Calu3 (cell line): ENCODE results near the gene TMEM121. TPM values are rescaled to one million over a fixed set of nuclear protein-coding genes. Genes with fewer than 3 reads are reported as not detected.
"Not testable (repeated sequence)": the region's sequence is repeated elsewhere in the genome, so short reads cannot be mapped to it uniquely, and the experiment has no call there.

ENCODE experiments used
- BruUV-seq: library from RNA; stranded (reverse); fragments of 400-500 nt; replicated peaks from 2 replicates; lab custom pipeline; 2021; lab: Mats Ljungman, UMichigan
- CTCF ChIA-PET: fragments of 300-600 bp; sonication (Branson Sonifier 250); formaldehyde crosslinking; loops from one replicate; lab custom pipeline; 2022; ENCODE audit warnings: antibody characterized with exemption; lab: Charles Lee
- DNase-seq: peaks from one replicate; pipeline ENCODE4 v3.0.0; 2022
- H3K27ac Mint-ChIP-seq: one replicate; pipeline ENCODE4 v1.8.0; 2022; ENCODE audit warnings: mixed read lengths; ENCODE audit not compliant: unreplicated experiment
- H3K27me3 Mint-ChIP-seq: one replicate; pipeline ENCODE4 v1.8.0; 2022; ENCODE audit warnings: mixed read lengths; ENCODE audit not compliant: unreplicated experiment
- H3K36me3 Mint-ChIP-seq: one replicate; pipeline ENCODE4 v1.8.0; 2022; ENCODE audit warnings: mild to moderate bottlenecking, moderate library complexity, mixed read lengths; ENCODE audit not compliant: insufficient read depth, unreplicated experiment
- H3K4me1 Mint-ChIP-seq: one replicate; pipeline ENCODE4 v1.8.0; 2022; ENCODE audit warnings: mild to moderate bottlenecking, low read depth, mixed read lengths; ENCODE audit not compliant: unreplicated experiment
- H3K4me3 Mint-ChIP-seq: one replicate; pipeline ENCODE4 v1.8.0; 2022; ENCODE audit warnings: mild to moderate bottlenecking, low read depth, moderate library complexity, mixed read lengths; ENCODE audit not compliant: unreplicated experiment
- H3K9me3 Mint-ChIP-seq: one replicate; pipeline ENCODE4 v1.8.0; 2022; ENCODE audit warnings: low read depth, mixed read lengths; ENCODE audit not compliant: unreplicated experiment
- intact Hi-C: fragments of 100-400 bp; cut with micrococcal nuclease; formaldehyde crosslinking; loops from one replicate; pipeline ENCODE4 v1.10.0; 2022; ENCODE audit not compliant: unreplicated experiment
- total RNA-seq: library from RNA; stranded (reverse); gene quantifications from 2 replicates; pipeline ENCODE4 v1.2.3, GENCODE V29; 2022
- TF ChIP-seq, protein P1 (sequence below): fragments of 200-600 bp; IDR thresholded peaks from one replicate; pipeline ENCODE4 v1.8.0; 2022; ENCODE audit warnings: antibody characterized with exemption; ENCODE audit not compliant: unreplicated experiment

TMEM121 gene
- total RNA-seq, 1 experiment from 2014 or later: 0.38 TPM

- DNase-seq, H3K36me3 Mint-ChIP-seq, H3K4me3 Mint-ChIP-seq, BruUV-seq, H3K27ac Mint-ChIP-seq, intact Hi-C loops, H3K9me3 Mint-ChIP-seq, H3K4me1 Mint-ChIP-seq, CTCF ChIA-PET: not testable (repeated sequence)
- peaks cover 23% of the 10 kb centered on the region for H3K27me3 Mint-ChIP-seq
These were observed 33.8 kb downstream of the TMEM121 start for GRCh38 chr14:105560048-105560669.

GRCh38 chr14:105561345-105561744 is 35.0 kb downstream of the TMEM121 start:
- H3K4me1 Mint-ChIP-seq, H3K4me3 Mint-ChIP-seq, H3K9me3 Mint-ChIP-seq, CTCF ChIA-PET, H3K27ac Mint-ChIP-seq, DNase-seq, H3K36me3 Mint-ChIP-seq, BruUV-seq, intact Hi-C loops: not testable (repeated sequence)
- H3K27me3 Mint-ChIP-seq: peaks cover 11% of the 10 kb centered on the region

GRCh38 chr14:105562713-105563346 is 36.4 kb downstream of the TMEM121 start:
- no peak for DNase-seq
- CTCF ChIA-PET: no interaction called here
- Mint-ChIP-seq H3K4me1 (no peaks in the 10 kb centered on the region), H3K27me3 (no peaks in the 10 kb centered on the region), H3K9me3 (no peaks in the 10 kb centered on the region), H3K4me3 (no peak overlapping the region), H3K27ac (no peak overlapping the region), H3K36me3 (no peaks in the 10 kb centered on the region)
- intact Hi-C loops: no loop called here
- BruUV-seq: no TSS peak
- TF ChIP-seq, protein P1, sequence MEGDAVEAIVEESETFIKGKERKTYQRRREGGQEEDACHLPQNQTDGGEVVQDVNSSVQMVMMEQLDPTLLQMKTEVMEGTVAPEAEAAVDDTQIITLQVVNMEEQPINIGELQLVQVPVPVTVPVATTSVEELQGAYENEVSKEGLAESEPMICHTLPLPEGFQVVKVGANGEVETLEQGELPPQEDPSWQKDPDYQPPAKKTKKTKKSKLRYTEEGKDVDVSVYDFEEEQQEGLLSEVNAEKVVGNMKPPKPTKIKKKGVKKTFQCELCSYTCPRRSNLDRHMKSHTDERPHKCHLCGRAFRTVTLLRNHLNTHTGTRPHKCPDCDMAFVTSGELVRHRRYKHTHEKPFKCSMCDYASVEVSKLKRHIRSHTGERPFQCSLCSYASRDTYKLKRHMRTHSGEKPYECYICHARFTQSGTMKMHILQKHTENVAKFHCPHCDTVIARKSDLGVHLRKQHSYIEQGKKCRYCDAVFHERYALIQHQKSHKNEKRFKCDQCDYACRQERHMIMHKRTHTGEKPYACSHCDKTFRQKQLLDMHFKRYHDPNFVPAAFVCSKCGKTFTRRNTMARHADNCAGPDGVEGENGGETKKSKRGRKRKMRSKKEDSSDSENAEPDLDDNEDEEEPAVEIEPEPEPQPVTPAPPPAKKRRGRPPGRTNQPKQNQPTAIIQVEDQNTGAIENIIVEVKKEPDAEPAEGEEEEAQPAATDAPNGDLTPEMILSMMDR: no peak

- TF ChIP-seq, protein P1: no peak
- no TSS peak for BruUV-seq
- Mint-ChIP-seq H3K4me1 (no peaks in the 10 kb centered on the region), H3K36me3 (no peaks in the 10 kb centered on the region), H3K4me3 (no peak overlapping the region), H3K27ac (no peak overlapping the region), H3K27me3 (no peaks in the 10 kb centered on the region), H3K9me3 (no peaks in the 10 kb centered on the region)
- intact Hi-C loops: no loop called here
- CTCF ChIA-PET: no interaction called here
- no peak for DNase-seq
These were observed 37.0 kb downstream of the TMEM121 start for GRCh38 chr14:105563347-105563737.

GRCh38 chr14:105564536-105564935 is 38.2 kb downstream of the TMEM121 start:
- BruUV-seq, intact Hi-C loops, CTCF ChIA-PET, H3K4me3 Mint-ChIP-seq, H3K36me3 Mint-ChIP-seq, H3K27ac Mint-ChIP-seq, H3K27me3 Mint-ChIP-seq, DNase-seq, H3K4me1 Mint-ChIP-seq, H3K9me3 Mint-ChIP-seq: not testable (repeated sequence)

DNA sequence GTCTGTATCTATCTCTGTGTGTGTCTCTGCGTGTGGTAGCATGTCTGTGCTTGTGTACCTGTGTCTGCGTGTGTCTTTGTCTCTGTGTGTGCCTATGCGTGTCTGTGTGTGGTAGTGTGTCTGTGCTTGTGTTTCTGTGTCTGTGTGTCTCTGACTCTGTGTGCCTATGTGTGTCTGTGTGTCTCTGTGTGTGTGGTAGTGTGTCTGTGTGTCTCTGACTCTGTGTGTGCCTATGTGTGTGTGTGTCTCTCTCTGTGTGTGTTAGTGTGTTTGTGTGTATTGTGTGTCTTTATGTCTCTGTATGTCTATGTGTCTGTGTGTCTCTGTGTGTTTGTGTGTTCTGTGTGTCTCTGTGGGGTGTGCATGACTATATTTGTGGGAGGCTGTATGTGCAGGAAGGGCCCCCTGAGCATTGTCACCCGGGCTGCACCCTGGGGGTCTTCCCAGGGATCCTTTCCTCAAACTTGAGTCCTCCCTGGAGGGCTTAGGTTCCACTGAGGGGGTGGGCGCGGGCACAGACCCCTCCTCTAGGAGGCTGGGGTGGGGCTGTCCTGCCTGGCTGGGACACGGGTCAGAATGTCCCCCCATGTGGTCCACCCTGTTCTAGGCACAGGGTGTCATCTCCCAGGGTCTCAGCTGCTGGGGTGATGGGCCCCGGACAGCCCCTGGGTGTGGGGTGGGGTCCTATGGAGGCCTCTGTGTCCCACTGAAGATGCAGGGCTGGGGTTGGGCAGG is 39.0 kb downstream of the TMEM121 start:
- BruUV-seq, H3K27me3 Mint-ChIP-seq, H3K9me3 Mint-ChIP-seq, intact Hi-C loops, H3K4me3 Mint-ChIP-seq, H3K27ac Mint-ChIP-seq, H3K36me3 Mint-ChIP-seq, H3K4me1 Mint-ChIP-seq, CTCF ChIA-PET, DNase-seq: not testable (repeated sequence)

GRCh38 chr14:105566248-105567163 is 40.1 kb downstream of the TMEM121 start:
- peaks cover 15% of the 10 kb centered on the region for H3K9me3 Mint-ChIP-seq
- H3K4me1 Mint-ChIP-seq, DNase-seq, H3K27ac Mint-ChIP-seq, intact Hi-C loops, H3K4me3 Mint-ChIP-seq, CTCF ChIA-PET, H3K27me3 Mint-ChIP-seq, H3K36me3 Mint-ChIP-seq, BruUV-seq: not testable (repeated sequence)
